Activated T-cell treated with anti-CD3 and anti-CD28 coated beads for 4 hours (primary cell): ENCODE measurements around the gene ACTL6B.

ENCODE experiments used
- DNase-seq: peaks from one replicate; pipeline ENCODE4 v3.0.0-alpha.2; 2020

Gene ACTL6B

GRCh38 chr7:100626530-100627237 is 29.6 kb downstream of the ACTL6B start:
- DNase-seq = peak; percentile 86

- no peak for DNase-seq
These were observed 30.2 kb downstream of the ACTL6B start for GRCh38 chr7:100626055-100626454.

GRCh38 chr7:100623951-100624824 is 32.1 kb downstream of the ACTL6B start:
- no peak for DNase-seq

DNA sequence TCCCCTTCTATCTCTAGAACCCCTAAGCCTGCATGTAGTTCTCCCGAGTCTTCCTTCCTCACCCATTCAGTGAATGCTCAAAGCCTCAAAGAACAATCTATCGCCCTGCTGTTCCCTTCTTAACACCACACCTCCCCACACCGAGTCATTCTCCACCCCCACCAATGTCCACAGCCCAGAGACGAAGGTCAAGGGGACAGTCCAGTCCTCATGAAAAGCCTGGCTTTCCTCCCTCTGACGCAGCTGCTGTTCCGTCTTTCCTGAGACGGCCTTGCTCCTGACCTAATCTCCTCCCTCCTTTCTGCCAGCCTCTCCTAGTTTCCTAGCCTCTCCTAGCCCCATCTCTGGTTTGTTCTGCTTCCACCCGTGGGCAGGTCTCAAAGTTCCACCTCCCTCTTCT is 34.7 kb downstream of the ACTL6B start:
- no peak for DNase-seq

DNA sequence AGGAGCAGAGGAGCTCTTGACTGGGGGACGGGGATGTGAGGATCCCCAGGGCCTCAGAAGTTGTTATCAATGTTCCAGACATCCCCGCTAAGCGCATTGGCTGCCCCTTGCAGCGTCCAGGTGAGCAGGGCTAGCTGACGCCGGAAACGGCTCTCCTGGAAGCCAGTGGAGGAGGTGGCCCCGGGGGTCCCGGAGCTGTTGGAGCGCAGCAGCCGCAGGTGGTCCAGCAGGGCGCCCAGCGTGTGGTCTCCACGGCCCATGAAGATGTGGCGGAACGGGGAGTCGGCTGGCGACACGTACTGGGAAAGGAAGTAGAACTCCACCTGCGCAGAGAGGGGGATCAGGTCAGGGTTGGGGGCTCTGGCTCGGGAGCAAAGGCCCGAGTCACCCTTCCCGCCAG is 35.4 kb downstream of the ACTL6B start:
- DNase-seq = no peak

- no peak for DNase-seq
These were observed 36.0 kb downstream of the ACTL6B start for GRCh38 chr7:100620239-100620638.

DNA sequence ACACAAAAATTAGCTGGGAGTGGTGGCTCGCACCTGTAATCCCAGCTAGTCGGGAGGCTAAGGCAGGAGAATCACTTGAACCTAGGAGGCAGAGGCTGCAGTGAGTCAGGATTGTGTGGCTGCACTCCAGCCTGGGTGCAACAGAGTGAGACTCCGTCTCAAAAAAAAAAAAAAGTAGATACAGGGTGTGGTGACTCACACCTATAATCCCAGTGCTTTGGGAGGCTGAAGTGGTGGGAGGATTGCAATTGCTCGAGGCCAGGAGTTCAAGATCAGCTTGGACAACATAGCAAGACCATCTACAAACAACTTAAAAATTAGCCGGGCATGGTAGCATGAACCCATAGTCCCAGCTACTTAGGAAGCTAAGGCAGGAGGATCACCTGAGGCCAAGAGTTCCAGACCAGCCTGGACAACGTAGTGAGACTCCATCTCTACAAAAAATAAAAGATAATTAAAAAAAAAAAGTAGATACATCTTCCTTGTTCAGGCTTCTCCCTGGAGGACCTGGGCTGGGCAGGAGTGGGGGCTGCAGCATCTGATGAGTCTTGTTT is 41.9 kb downstream of the ACTL6B start:
- no peak for DNase-seq

GRCh38 chr7:100613412-100614175 is 42.7 kb downstream of the ACTL6B start:
- no peak for DNase-seq

DNA sequence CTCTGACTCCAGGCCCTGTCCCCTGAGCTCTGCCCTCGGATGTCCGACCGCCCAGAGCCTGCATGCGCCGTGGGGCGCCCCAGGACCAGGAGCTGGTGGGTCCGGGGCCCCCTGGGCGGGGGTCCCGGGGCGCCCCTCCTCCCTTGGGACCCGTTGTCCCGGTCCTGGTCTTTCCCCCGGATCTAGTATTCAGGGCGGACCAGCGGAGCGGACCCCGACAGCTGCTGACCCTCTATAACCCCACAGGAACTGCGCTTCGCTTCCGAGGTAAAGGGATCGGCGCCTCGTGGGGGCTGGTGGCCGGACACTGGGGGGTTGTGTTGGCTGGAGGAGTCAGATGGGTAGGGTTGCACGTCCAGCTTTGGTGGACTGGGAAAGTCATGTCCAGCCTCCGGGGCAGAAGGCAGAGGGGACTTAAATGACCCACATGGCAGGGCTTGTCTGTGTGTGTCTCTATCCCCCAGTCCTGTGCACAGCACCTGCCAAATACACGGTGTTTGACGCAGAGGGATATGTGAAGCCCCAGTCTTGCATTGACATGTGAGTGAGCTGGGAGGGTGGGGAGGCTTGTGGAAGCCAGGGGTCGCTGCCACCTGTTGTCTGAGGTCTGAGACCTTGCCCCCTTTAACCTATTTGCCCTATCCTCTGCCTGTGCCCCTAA is 43.4 kb downstream of the ACTL6B start:
- DNase-seq = no peak

DNA sequence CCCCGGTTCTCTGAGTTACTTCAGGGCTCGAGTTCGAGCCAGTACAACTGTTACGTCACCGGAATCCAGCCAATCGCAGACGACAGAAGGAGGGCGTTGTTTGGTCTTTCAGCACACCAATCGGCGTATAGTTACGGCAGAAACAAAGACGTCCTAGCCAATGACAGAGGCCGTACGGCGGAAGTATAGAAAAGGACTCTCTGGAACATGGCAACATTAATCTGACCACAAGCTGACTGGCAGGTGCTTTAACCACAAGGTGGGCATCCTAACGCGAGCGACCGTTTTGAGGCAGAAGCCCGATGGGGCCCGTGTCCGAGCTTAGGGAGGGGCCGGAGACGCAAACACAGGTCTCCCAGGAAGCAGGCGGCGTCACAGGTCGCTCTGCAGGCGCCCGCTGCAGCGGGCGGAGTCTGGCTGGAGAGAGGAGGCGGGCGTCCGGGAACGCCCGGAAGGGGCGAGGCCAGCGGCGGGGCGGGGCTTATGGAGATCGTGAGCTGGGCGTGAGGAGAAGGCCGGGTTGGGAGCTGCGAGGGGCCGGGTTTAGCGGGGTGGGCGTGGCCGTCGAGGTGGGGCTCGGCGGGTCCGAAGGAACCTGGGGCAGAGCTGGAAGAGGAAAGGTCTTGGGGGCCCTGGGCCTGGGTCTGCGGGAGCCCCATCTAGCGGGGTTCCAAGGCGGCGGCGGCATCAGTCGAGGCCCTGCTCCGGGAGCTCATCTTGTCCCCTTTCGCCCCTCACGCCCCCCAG is 44.1 kb downstream of the ACTL6B start, which contains the start of gene MOSPD3:
MOSPD3 (plus strand) TSS at position 558 of the 747 bp plus-strand sequence. CDS start 252 bp downstream, outside the sequence.
- peak; percentile 97 for DNase-seq

GRCh38 chr7:100609958-100610357 is 46.3 kb downstream of the ACTL6B start:
- DNase-seq = no peak

GRCh38 chr7:100607111-100607510 is 49.1 kb downstream of the ACTL6B start:
- DNase-seq = no peak

GRCh38 chr7:100606313-100606712 is 49.9 kb downstream of the ACTL6B start:
- no peak for DNase-seq

DNA sequence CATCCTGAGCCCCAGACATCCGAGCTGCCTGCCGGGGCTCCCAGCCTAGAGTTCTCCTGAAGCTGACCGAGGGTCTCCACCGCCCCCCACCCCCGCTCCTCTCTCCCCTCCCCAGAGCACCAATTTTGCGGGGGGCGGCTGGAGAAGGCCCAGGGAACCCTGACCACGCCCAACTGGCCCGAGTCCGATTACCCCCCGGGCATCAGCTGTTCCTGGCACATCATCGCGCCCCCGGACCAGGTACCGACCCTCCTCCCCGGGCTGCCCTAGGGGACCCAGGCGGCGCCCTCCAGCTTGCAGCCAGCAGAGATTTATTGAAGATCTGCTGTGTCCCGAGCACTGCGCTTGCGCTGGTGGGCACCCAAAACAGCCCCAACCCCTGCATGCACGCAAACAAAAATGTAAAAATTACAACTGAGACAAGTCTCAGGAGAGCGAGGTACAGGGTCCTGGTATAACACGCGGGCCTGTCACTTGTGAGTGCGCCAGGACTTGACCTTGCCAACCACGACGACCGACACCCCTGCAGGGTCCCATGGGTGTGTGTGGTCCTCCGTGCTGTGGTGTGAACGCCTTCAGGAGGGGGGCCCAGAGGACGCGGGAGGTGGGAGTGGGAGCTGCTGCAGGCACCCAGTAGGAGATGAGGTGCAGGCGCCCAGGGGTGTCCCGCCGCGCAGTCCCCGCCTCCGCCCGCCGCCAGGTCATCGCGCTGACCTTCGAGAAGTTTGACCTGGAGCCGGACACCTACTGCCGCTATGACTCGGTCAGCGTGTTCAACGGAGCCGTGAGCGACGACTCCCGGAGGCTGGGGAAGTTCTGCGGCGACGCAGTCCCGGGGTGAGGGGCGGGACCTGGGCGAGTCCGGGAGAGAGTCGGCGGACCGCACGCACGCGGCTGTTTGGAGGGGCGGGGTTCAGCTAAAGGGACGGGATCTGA is 51.0 kb downstream of the ACTL6B start:
- no peak for DNase-seq

DNA sequence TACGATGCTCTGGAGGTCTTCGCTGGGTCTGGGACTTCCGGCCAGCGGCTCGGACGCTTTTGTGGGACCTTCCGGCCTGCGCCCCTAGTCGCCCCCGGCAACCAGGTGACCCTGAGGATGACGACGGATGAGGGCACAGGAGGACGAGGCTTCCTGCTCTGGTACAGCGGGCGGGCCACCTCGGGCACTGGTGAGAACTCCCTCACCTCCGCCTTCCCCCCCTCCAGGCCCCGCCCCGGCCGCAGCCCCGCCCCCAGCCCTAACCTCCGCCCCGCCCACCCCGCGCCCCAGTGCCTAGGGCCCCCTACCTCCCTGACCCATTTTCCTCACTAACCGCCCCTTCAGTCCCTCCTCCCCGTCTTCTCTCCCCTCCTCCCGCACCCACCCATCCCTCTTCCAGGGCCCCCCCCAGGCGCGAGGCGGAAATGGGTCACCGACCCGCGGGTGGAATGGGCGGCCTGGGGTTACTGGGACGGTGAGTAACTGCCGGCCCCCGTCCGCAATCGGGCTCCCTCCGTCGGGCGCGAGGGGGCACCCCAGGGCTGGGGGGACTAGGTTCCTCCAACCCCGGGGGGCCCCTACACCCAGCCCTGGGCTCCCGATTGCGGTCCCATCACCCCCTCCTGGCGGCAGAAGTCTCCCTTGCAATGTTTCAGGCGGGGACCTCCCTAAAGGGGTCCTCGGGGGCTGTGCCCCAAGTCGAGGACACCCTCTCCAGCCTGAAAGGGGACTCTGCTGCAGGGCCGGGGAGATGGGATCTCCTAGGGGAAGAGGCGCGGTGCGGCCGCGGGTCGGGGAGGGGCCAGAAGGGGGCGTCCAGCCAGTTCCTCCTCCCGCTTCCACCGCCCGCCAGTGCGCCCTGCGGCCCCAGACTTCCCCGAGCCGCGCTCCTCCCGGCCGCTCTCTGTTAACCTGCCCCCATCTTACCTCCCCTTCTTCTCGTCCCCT is 51.9 kb downstream of the ACTL6B start:
- DNase-seq = peak; percentile 53

DNA sequence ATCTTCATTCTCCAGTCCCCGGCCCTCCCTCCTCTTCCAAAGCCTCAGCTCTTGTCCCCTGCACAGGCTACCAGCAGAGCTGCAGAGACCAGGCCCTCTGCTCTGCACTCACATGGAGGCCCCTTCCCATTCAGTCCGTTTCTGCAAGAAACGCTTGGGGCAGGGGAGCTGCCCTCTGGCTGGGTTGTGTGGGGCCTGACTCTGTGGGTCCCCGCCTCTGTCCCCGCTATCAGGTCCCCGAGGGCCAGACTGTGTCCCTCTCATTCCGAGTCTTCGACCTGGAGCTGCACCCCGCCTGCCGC is 52.6 kb downstream of the ACTL6B start:
- DNase-seq = no peak

- DNase-seq = no peak
These were observed 53.1 kb downstream of the ACTL6B start for GRCh38 chr7:100602889-100603725.

GRCh38 chr7:100600730-100601038 is 55.6 kb downstream of the ACTL6B start:
- no peak for DNase-seq
